ENCODE results near the gene SLC39A12. TPM values are rescaled to one million over a fixed set of nuclear protein-coding genes. Genes with fewer than 3 reads are reported as not detected.

The SLC39A12 gene
- total and polyA plus RNA-seq, 2 experiments from 2014 or later, result not detected

- no peaks in the 10 kb centered on the region for H3K36me3 ChIP-seq (ENCODE audit: insufficient read depth)
- H4K20me1 ChIP-seq (replicated peaks; ENCODE audit: insufficient read depth), result no peaks in the 10 kb centered on the region
- H3K27me3 ChIP-seq (ENCODE audit: insufficient read depth), result no peaks in the 10 kb centered on the region
- Mint-ChIP-seq H3K4me3 (no peak overlapping the region), H3K36me3 (ENCODE audit: low read depth) (no peaks in the 10 kb centered on the region), H3K27ac (no peak overlapping the region), H3K9me3 (no peaks in the 10 kb centered on the region), H3K4me1 (no peaks in the 10 kb centered on the region), H3K27me3 (ENCODE audit: insufficient read depth, low read depth, poor library complexity) (no peaks in the 10 kb centered on the region)
- no peak overlapping the region for H3K4me3 ChIP-seq
- ATAC-seq, result no peak
- peak overlapping the region; percentile 70 for H2AFZ ChIP-seq
- H3K9me2 ChIP-seq (ENCODE audit: insufficient read depth), result no peaks in the 10 kb centered on the region
- no peak overlapping the region for H3K27ac ChIP-seq (ENCODE audit: low read depth)
- TF ChIP-seq, protein P1, sequence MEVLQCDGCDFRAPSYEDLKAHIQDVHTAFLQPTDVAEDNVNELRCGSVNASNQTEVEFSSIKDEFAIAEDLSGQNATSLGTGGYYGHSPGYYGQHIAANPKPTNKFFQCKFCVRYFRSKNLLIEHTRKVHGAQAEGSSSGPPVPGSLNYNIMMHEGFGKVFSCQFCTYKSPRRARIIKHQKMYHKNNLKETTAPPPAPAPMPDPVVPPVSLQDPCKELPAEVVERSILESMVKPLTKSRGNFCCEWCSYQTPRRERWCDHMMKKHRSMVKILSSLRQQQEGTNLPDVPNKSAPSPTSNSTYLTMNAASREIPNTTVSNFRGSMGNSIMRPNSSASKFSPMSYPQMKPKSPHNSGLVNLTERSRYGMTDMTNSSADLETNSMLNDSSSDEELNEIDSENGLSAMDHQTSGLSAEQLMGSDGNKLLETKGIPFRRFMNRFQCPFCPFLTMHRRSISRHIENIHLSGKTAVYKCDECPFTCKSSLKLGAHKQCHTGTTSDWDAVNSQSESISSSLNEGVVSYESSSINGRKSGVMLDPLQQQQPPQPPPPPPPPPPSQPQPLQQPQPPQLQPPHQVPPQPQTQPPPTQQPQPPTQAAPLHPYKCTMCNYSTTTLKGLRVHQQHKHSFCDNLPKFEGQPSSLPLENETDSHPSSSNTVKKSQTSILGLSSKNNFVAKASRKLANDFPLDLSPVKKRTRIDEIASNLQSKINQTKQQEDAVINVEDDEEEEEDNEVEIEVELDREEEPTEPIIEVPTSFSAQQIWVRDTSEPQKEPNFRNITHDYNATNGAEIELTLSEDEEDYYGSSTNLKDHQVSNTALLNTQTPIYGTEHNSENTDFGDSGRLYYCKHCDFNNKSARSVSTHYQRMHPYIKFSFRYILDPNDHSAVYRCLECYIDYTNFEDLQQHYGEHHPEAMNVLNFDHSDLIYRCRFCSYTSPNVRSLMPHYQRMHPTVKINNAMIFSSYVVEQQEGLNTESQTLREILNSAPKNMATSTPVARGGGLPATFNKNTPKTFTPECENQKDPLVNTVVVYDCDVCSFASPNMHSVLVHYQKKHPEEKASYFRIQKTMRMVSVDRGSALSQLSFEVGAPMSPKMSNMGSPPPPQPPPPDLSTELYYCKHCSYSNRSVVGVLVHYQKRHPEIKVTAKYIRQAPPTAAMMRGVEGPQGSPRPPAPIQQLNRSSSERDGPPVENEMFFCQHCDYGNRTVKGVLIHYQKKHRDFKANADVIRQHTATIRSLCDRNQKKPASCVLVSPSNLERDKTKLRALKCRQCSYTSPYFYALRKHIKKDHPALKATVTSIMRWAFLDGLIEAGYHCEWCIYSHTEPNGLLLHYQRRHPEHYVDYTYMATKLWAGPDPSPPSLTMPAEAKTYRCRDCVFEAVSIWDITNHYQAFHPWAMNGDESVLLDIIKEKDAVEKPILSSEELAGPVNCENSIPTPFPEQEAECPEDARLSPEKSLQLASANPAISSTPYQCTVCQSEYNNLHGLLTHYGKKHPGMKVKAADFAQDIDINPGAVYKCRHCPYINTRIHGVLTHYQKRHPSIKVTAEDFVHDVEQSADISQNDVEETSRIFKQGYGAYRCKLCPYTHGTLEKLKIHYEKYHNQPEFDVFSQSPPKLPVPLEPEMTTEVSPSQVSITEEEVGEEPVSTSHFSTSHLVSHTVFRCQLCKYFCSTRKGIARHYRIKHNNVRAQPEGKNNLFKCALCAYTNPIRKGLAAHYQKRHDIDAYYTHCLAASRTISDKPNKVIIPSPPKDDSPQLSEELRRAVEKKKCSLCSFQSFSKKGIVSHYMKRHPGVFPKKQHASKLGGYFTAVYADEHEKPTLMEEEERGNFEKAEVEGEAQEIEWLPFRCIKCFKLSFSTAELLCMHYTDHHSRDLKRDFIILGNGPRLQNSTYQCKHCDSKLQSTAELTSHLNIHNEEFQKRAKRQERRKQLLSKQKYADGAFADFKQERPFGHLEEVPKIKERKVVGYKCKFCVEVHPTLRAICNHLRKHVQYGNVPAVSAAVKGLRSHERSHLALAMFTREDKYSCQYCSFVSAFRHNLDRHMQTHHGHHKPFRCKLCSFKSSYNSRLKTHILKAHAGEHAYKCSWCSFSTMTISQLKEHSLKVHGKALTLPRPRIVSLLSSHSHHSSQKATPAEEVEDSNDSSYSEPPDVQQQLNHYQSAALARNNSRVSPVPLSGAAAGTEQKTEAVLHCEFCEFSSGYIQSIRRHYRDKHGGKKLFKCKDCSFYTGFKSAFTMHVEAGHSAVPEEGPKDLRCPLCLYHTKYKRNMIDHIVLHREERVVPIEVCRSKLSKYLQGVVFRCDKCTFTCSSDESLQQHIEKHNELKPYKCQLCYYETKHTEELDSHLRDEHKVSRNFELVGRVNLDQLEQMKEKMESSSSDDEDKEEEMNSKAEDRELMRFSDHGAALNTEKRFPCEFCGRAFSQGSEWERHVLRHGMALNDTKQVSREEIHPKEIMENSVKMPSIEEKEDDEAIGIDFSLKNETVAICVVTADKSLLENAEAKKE (CRISPR knock-in tag; IDR thresholded peaks at IDR 0.05), result no peak
- TF ChIP-seq, protein P2, sequence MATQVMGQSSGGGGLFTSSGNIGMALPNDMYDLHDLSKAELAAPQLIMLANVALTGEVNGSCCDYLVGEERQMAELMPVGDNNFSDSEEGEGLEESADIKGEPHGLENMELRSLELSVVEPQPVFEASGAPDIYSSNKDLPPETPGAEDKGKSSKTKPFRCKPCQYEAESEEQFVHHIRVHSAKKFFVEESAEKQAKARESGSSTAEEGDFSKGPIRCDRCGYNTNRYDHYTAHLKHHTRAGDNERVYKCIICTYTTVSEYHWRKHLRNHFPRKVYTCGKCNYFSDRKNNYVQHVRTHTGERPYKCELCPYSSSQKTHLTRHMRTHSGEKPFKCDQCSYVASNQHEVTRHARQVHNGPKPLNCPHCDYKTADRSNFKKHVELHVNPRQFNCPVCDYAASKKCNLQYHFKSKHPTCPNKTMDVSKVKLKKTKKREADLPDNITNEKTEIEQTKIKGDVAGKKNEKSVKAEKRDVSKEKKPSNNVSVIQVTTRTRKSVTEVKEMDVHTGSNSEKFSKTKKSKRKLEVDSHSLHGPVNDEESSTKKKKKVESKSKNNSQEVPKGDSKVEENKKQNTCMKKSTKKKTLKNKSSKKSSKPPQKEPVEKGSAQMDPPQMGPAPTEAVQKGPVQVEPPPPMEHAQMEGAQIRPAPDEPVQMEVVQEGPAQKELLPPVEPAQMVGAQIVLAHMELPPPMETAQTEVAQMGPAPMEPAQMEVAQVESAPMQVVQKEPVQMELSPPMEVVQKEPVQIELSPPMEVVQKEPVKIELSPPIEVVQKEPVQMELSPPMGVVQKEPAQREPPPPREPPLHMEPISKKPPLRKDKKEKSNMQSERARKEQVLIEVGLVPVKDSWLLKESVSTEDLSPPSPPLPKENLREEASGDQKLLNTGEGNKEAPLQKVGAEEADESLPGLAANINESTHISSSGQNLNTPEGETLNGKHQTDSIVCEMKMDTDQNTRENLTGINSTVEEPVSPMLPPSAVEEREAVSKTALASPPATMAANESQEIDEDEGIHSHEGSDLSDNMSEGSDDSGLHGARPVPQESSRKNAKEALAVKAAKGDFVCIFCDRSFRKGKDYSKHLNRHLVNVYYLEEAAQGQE (IDR thresholded peaks at IDR 0.05; ENCODE audit: unreplicated experiment), result no peak
- no peak for TF ChIP-seq EZH2phosphoT487 (IDR thresholded peaks at IDR 0.05; ENCODE audit: unreplicated experiment)
- no peak for TF ChIP-seq EZH2 (IDR thresholded peaks at IDR 0.05; ENCODE audit: low read depth, unreplicated experiment)
- no peak for TF ChIP-seq NANOG (IDR thresholded peaks at IDR 0.05; ENCODE audit: borderline replicate concordance)
- no peak for TF ChIP-seq ZNF331 (CRISPR knock-in tag; IDR thresholded peaks at IDR 0.05; ENCODE audit: low read depth)
- TF ChIP-seq ZNF114 (CRISPR knock-in tag; IDR thresholded peaks at IDR 0.05), result no peak
- no peak for TF ChIP-seq CTCF (conservative IDR thresholded peaks at IDR 0.05; ENCODE audit: low read depth in 2 of 2)
- TF ChIP-seq STAT1 (IDR thresholded peaks at IDR 0.05; ENCODE audit: unreplicated experiment), result no peak
- TF ChIP-seq JUNB (IDR thresholded peaks at IDR 0.05; ENCODE audit: unreplicated experiment), result no peak
- TF ChIP-seq POLR2AphosphoS5 (IDR thresholded peaks at IDR 0.05; ENCODE audit: low read depth), result no peak
- H3K4me1 ChIP-seq (ENCODE audit: insufficient read depth), result no peaks in the 10 kb centered on the region
- no peak for DNase-seq (ENCODE audit: low spot score)
- H3K4me2 ChIP-seq, result no peak overlapping the region
- H3F3A ChIP-seq (replicated peaks; ENCODE audit: low read depth), result no peaks in the 10 kb centered on the region
- no peaks in the 10 kb centered on the region for H3K79me2 ChIP-seq (replicated peaks; ENCODE audit: insufficient read depth)
Measured at GRCh38 chr10:18066947-18067346, 115.2 kb downstream of the SLC39A12 start.
